GDM1 (cell line): ENCODE measurements around the gene PTGES.

Experiments
- DNase-seq: peaks from one replicate; lab custom pipeline; 2025; lab: John Stamatoyannopoulos, UW

The PTGES gene

DNA sequence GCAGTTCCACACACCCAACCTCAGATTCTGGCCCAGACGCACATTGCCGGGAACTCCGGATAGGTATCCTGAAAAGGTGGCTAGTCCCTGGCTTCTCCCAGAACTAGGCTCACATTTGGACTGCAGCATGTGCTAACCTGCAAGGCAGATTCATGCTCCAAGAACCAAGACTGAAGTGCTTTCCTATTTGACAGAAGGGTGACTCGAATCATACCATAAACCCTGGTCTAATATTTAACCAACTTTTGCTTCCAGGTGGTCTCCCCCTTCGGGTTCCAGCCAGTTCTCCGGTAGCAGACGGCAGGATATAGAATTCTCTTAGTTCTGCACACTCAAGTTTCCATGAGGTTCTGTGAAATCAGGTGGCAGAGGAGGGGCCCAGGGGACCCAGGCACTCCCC, 7.6 kb downstream of the PTGES start:
- DNase-seq = no peak

DNA sequence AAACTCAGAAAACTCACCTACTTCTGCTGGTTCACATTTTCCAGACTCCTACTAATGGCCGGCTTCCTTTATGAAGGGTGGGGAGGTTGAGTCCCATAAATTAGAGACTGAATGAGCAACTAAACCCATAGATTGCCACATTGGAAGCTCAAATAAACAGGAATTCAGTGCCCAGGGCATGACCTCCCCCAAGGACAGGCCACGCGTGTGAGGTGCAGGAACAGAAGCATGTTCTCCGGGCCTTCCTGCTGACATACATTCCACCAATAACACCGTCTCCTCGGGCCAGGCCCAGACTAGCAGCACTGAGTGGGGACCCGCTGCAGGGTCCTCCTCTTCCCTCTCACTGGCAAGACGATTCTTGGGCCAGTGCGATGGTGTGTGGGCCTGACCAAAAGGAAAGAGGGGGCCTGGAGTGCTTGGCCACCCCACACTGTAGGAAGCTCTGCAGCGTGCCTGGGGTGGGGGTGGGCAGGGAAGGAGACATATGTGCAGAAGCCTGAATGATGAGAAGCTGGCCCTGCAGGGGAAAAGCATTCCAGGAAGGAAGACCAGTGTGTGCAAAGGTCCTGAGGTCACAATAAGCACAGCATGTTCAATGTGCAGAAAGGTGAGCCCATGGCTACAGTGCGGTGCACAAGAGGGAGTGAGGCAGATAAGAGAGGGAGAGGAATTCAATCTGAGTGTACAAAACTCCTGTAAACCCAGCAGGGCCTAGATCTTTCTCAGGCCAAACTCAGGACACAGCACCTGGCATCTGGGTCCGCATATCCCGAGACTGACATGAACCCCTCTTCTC, 12.0 kb downstream of the PTGES start:
- no peak for DNase-seq

DNA sequence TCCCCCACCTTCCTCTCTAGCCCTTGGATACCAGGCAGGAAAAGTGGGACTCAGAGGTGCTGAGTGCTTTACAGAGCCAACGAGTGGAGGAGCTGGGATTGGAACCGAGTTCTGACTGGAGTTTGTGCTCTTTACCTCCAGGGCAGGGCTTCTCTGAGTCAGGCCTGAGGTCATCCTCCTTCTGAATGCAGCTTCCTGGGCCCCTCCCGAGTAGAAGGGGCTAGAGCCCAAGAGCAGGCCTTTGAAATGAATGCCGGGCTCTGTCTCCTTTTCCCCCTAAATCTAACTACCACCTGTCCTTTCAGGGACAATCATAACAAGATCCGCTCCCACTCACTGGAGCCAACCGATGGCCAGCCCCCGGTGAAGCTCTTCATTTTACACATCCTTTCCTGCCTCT, 12.7 kb downstream of the PTGES start:
- no peak for DNase-seq

- no peak for DNase-seq
Measured at GRCh38 chr9:129739432-129739831, 13.4 kb downstream of the PTGES start.

GRCh38 chr9:129737479-129738274, 15.2 kb downstream of the PTGES start:
- DNase-seq = peak; percentile 70

GRCh38 chr9:129736334-129736733, 16.5 kb downstream of the PTGES start:
- DNase-seq = no peak

DNA sequence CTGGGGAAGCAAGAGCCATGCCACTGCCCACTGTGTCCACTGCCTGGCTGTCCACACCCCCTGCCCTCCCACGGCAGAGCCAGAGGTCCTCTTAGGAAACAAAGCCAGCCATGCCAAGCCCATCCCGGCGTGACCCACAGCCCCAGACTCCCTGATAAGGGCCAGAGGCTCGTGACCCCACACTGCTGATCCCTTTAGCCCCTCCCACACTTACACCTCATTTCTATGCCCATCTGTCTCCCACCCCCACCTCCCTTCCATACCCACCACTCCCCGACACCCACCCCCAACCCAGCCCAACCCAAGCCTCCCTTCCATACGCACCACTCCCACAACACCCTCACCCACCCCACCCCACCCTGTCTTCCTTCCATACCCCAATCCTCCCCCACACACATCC, 17.3 kb downstream of the PTGES start:
- DNase-seq = no peak

DNA sequence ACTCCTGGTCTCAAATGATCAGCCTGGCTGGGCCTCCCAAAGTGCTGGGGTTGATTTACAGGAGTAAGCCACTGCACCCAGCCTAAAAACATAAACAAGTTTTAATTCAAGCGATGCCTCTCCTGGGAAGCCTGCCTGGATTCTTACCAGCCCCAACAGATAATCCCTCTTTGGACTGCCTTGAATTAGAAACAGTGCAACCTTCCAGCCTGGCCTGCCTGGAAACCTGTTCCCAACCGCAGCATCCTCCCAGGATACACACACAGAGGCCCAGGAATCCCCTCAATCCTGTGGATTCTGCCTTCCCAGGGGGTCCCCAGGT, 19.2 kb downstream of the PTGES start:
- DNase-seq = no peak

- no peak for DNase-seq
Measured at GRCh38 chr9:129732946-129733631, 19.8 kb downstream of the PTGES start.

DNA sequence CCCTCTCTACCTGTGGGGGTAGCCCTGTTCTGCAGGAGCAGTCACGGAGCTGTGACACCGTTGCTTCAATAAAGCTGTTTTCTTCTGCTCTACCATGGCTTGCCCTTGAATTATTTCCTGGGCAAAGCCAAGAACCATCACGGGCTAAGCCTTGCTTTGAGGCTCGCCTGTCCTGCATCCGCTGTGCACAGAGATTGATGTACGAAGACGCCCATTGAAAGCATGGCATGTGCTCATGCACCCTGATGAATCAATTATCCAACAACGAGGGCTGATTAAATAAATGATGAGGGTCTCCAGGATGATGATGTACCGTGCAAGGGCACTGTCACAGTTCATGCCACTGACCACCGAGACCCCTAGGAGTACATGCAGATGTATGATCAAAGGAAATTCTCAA, 20.7 kb downstream of the PTGES start:
- no peak for DNase-seq

DNA sequence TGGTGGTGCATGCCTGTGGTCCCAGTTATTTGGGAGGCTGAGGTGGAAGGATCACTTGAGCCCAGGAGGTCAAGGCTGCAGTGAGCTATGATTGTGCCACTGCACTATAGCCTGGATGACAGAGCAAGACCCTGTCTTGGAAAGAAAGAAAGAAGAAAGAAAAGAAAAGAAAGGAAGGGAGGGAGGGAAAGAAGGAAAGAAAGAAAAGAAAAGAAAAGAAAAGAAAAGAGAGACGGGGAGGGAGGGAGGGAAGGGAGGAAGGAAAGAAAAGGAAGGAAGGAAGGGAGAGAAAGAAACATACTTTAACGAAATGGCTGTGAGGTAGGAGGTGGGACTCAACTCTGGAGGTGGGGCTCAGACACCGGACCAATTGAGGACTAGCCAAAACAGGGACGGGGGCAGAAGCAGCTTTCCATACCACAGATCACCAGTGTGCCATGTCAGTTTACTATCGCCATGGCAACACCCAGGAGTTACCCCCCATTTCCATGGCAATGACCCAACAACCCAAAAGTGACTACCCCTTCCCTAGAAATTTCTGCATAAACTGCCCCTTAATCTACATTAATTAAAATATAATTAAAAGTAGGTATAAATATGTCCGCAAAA, 21.3 kb downstream of the PTGES start:
- no peak for DNase-seq

DNA sequence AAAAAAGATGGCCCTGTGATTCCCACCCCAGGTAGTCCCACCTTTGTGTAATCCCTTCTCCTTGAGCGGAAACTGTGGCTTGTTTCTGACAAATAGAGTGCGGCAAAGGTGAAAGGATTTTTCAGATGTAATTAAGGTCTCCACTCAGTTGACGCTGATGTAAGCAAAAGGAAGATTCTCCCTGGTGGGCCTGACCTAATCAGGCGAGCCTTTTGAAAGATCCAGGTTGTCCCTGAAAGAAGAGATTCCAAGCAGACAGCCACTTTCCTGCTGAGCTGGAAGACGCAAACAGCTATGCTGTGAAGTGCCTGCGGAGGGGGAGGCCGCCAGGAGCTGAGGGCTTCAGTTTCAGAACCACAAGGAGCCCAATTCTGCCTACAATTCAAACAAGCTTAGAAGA, 24.1 kb downstream of the PTGES start:
- DNase-seq = no peak

- peak; percentile 34 for DNase-seq
Measured at GRCh38 chr9:129726322-129727160, 26.3 kb downstream of the PTGES start.

DNA sequence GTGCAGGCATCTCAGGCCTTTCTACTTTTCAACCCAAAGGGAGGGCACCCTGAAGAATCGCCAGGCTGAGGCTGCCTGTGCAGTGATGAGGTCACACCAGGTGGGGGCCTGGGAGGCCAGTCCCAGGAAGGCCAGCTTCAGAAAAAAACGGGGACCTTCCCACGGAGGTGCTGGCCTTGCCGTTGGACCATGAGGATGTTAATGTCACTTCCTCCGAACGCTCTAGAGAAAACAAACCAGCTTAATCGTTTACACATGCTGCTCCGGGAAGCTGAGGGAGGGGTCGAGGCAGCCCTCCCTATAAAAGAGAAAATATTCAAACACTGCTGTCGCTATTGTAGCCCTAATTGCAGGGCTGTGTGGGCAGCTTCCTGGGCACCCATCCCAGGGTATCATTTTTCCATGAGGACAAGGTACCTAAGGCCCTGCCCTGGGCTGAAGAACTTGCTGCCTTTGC, 27.0 kb downstream of the PTGES start:
- DNase-seq = no peak

GRCh38 chr9:129724456-129725190, 28.2 kb downstream of the PTGES start:
- no peak for DNase-seq

DNA sequence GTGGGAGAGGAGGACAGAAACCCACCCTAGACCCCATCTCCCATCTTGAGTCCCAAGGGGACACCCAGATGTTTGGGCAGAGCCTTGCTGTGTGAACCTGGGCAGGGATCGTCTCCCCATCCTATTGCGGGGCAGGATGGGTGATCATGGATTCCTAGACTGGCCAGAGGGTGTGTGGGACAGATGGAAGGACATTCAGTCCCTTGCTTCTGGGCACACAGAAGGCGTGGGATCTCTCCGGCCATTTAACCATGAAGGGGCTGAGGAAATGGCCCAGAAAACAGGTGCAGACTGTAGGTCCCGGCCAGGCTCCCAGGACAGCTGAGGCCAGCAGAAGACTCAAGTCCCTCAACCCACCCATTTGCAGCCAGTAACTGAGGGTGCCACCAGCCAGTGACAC, 29.9 kb downstream of the PTGES start:
- DNase-seq = no peak

DNA sequence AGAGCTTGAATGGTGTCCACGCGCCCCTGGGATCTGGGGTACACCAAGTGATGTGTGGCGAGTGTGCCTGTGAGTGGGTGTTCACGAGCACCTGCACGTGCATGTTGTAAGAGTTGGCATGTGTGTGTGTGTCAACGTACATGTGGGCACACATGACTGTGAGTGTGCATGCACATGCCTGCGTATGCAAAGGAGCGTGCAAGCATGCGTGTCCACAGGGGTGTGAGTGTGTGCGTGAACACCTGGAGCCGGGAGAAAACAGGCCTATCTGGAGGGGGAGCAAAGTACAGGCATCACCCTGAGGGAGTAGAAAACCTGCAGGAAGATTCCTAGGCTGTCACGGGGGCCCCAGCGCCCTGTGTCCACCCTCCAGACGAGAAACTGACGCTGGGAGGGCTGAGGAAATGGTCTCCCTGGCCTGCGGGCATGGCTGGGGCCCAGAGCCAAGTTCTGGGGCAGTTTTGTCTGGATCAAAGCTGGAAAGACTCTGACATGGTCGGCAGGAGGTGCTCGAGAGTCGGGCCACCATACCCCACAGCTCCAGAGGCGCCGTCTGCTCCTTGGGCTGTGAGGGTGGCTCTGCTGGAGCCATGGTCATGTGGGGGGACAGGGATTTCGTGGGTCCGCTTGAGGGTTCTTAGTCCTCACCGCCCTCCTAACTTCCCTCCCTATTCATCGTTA, 31.8 kb downstream of the PTGES start:
- DNase-seq = no peak

GRCh38 chr9:129720181-129720864, 32.5 kb downstream of the PTGES start:
- DNase-seq = no peak

DNA sequence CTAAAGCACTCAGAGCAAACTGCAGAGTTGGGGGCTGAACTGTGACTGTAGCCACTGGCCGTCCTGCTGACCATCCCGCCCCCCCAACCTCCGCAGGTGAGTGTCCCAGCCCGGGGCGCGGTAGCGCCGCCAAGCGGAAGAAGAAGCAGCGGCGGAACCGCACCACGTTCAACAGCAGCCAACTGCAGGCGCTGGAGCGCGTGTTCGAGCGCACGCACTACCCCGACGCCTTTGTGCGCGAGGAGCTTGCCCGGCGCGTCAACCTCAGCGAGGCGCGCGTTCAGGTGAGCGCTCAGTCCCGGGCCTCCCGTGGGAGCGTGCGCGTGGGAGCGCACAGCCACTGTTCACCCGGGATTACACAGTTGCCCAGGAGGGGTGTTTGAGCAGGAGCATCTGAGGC, 33.7 kb downstream of the PTGES start:
- no peak for DNase-seq

- DNase-seq = no peak
Measured at GRCh38 chr9:129718647-129719046, 34.2 kb downstream of the PTGES start.
